ENCODE measurements around the gene RBM47.

RBM47 gene

DNA sequence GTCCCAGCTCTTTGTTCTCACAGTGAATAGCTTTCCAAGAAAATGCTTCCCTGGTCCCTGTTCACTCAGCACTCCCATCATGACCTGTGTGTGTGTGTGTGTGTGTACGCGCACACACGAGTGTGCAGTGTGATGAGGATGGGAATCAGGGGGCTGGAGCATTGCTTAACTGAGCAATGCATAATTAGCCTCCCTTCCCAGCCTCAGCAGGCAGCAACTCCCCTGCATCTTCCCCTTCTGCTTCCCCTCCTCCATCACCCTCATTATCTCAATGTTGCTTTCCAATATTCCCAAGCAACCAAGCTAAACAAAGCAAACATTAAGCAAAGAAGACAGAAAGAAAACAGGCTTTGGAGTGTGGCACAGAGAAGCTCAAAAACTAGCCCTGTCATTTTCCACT, 137.0 kb downstream of the RBM47 start:
- TF ChIP-seq, protein P1, sequence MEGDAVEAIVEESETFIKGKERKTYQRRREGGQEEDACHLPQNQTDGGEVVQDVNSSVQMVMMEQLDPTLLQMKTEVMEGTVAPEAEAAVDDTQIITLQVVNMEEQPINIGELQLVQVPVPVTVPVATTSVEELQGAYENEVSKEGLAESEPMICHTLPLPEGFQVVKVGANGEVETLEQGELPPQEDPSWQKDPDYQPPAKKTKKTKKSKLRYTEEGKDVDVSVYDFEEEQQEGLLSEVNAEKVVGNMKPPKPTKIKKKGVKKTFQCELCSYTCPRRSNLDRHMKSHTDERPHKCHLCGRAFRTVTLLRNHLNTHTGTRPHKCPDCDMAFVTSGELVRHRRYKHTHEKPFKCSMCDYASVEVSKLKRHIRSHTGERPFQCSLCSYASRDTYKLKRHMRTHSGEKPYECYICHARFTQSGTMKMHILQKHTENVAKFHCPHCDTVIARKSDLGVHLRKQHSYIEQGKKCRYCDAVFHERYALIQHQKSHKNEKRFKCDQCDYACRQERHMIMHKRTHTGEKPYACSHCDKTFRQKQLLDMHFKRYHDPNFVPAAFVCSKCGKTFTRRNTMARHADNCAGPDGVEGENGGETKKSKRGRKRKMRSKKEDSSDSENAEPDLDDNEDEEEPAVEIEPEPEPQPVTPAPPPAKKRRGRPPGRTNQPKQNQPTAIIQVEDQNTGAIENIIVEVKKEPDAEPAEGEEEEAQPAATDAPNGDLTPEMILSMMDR (conservative IDR thresholded peaks at IDR 0.05; ENCODE audit: low read length), result no peak
- H3K4me3 ChIP-seq (ENCODE audit: low read length), result no peak overlapping the region
- DNase-seq (ENCODE audit: low read depth), result no peak

DNA sequence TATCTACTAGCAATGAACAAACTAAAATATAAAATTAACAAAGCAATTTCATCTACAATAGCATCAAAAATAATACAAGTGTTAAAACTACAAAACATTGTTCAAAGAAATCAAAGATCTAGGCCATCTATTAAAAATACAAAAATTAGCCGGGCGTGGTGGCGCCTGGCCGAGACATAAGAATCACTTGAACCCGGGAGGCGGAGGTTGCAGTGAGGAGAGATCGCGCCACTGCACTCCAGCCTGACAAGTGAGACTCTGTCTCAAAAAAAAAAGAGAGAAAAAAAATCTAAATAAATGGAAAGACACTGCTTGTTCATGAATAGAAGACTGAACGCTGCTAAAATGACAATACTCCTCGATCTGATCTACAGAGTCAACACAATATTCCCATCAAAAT, 139.2 kb downstream of the RBM47 start:
- TF ChIP-seq, protein P1 (conservative IDR thresholded peaks at IDR 0.05; ENCODE audit: low read length), result no peak
- DNase-seq (ENCODE audit: low read depth), result no peak
- no peak overlapping the region for H3K4me3 ChIP-seq (ENCODE audit: low read length)

DNA sequence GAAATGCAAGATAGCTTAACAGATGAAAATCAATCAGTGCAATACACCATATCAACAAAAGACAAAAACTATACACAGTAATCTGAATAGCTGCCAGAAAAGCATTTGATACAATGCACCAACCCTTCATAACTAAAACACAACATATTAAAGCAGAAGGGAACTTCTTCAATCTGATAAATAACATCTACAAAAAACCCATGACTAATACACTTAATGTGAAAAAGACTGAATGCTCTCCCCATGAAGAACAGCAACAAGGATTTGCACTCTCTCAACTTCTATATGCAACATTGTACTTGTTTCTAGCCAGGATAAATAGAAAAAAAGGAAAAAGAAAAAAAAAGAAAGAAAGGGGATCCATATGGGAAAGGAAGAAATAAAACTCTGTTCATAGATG, 139.7 kb downstream of the RBM47 start:
- no peak overlapping the region for H3K4me3 ChIP-seq (ENCODE audit: low read length)
- TF ChIP-seq, protein P1 (conservative IDR thresholded peaks at IDR 0.05; ENCODE audit: low read length), result no peak
- DNase-seq (ENCODE audit: low read depth), result no peak

DNA sequence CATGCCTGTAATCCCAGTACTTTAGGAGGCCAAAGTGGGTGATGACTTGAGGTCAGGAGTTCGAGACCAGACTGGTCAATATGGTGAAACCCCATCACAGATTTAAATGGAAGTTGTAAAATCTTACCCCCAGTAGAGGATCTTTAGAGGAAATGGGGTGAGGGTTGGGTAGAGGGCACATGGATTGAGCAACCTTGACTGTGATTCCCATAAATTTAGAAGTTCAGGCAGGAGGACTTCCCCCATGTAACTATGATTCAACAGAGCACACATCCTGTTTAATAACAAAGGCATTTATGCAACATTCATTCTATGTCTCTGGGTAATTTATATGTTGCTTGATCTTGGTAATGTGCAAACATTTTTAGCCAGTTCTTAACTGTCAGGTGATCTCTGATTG, 143.1 kb downstream of the RBM47 start:
- no peak overlapping the region for H3K4me3 ChIP-seq (ENCODE audit: low read length)
- peak; percentile 46 for DNase-seq (ENCODE audit: low read depth)
- TF ChIP-seq, protein P1 (conservative IDR thresholded peaks at IDR 0.05; ENCODE audit: low read length), result no peak

DNA sequence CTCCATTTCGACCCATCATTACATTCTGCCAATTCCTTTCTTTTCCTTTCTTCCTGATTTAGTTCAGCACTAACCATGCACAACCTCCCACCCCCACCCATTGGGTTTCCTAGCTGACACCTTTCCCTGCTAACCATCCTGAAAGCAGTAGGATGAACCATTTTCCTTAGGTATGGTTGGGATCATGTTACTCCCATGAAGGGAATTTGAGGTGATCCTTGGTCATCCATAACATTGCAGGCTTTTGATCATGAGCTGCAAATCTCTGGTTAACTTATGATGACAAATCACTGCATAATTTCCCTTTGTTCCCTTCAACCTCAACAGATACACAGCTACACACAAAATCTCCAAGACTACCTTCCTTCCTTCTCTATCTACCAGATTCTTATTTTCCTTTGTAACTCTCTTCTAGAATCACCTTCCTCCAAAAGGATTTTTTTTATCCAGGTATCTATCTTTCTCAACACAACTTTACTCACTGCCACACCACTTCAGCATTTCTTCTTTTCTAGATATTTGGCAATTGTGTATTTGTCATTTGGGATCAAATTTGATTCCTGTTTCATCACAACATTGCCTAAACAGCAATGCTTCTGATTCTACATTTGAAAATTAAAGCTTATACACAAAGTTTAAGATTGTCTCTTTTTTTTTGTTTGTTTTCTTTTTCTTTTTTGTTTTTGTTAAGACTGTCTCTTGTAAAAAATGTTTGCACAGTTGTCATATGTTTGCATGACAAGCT, 145.1 kb downstream of the RBM47 start:
- TF ChIP-seq, protein P1 (conservative IDR thresholded peaks at IDR 0.05; ENCODE audit: low read length), result no peak
- DNase-seq (ENCODE audit: low read depth), result no peak
- H3K4me3 ChIP-seq (ENCODE audit: low read length), result no peak overlapping the region

DNA sequence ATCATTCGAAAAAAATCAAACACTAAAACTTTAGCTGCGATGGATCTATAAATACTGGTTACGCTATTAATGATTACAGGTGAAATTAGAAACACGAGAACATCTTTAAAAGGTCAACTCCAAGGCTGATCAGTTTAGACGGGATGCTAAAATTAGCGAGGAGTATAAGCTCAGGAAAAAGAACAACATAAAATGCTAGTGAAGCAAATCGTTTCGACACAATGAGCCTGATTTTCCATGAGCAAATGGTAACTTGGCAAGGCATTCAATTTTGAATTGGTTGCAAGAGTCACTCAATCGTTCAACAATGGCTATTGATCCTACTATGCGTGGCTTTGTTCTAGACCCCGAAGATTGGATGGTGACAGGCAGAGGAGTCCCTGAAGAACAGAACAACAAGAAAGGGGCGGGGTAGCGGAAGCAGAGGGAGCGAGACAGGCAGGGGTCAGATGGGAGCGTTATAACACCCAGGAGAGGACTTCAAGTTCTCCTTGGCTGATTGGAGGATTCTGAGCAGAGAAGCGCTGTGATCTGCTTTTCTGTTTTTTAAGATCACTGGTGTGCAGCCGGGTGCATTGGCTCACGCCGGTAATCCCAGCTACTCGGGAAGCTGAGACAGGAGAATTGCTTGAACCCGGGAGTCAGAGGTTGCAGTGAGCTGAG, 146.5 kb downstream of the RBM47 start:
- DNase-seq (ENCODE audit: low read depth), result no peak
- TF ChIP-seq, protein P1 (conservative IDR thresholded peaks at IDR 0.05; ENCODE audit: low read length), result no peak
- H3K4me3 ChIP-seq (ENCODE audit: low read length), result no peak overlapping the region

DNA sequence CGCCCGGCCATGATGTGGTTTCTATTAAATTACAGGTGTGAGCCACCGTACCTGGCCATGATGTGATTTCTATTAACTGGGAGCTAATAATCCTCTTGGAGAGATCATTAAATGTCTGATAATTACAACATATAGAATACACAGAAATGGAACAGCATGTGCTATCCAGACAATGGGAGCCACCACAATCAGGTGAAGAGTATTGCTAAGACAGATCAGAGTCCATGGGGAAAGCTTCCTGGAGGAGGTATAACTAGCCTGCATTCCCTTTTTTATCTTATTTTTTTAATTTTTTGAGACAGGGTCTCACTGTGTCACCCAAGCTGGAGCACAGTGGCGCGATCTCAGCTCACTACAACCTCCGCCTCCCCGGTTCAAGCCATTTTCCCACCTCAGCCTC, 147.7 kb downstream of the RBM47 start:
- no peak for DNase-seq (ENCODE audit: low read depth)
- H3K4me3 ChIP-seq (ENCODE audit: low read length), result no peak overlapping the region
- TF ChIP-seq, protein P1 (conservative IDR thresholded peaks at IDR 0.05; ENCODE audit: low read length), result no peak
